ENCODE data around the gene TBKBP1. TPM values are rescaled to one million over a fixed set of nuclear protein-coding genes. Genes with fewer than 3 reads are reported as not detected.

TBKBP1 gene
- total and polyA plus RNA-seq, 3 experiments from 2014 or later, result 1.8 to 6.7 (median 6.6) TPM

DNA sequence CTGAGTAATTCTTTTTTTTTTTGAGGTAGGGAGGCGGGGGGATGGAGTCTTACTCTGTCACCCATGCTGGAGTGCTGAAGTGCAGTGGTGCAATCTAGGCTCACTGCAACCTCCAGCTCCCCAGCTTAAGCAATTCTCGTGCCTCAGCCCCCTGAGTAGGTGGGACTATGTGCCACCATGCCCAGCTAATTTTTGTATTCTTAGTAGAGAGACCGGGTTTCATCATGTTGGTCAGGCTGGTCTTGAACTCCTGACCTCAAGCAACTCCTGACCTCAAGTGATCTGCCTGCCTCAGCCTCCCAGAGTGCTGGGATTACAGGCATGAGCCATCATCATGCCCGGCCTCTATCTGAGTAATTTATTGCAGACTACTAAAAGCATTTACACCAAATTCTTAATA lies 24.9 kb upstream of the TBKBP1 start:
- no peak for DNase-seq
- no peak overlapping the region for H3K27ac Mint-ChIP-seq
- H3K9me3 Mint-ChIP-seq, result no peaks in the 10 kb centered on the region
- no peaks in the 10 kb centered on the region for H3K27me3 ChIP-seq (ENCODE audit: insufficient read depth, low read length, poor library complexity, severe bottlenecking)
- ChIA-PET CTCF (no interaction called here), POLR2A (interaction anchor here (0.8 to 1.2 kb wide), 2 partner anchors 19 to 35 kb away, joined by 3 to 6 read pairs; partner anchors contain the start of gene KPNB1)
- no peak overlapping the region for H3K4me3 ChIP-seq (ENCODE audit: low read length)
- H3K36me3 Mint-ChIP-seq, result peaks cover 24 to 90% (median 26%) of the 10 kb centered on the region in 3 donors
- peaks cover 77% of the 10 kb centered on the region for H3K36me3 ChIP-seq (ENCODE audit: insufficient read depth, low read length)
- H3K4me3 Mint-ChIP-seq, result no peak overlapping the region
- H3K9me3 ChIP-seq (ENCODE audit: low read length), result no peaks in the 10 kb centered on the region
- peaks cover 6% of the 10 kb centered on the region for H3K4me1 ChIP-seq (ENCODE audit: insufficient read depth, low read length)
- no peak overlapping the region for H3K27ac ChIP-seq (ENCODE audit: low read depth, low read length)
- no peaks in the 10 kb centered on the region for H3K27me3 Mint-ChIP-seq
- H3K4me1 Mint-ChIP-seq, result peaks cover 16 to 29% (median 18%) of the 10 kb centered on the region in 3 donors

DNA sequence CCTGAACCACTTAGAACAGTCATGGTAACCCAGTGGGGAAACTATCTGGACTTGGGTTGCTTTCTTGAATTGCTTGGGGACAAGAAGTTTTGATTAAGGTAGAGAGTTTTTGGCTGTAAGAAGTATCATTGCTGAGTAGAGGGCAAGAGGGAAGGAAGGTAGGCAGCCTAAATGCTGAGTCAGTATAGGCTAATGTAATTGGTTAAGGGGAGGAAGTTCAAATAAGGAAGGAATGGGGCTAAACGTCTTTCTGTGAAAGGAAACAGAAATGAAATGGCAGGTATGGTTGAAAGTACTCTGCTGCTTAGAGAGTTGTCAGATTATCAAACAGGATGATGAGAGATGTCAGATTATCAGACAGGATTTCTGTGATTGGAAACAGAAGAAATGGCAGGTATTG lies 23.9 kb upstream of the TBKBP1 start:
- Mint-ChIP-seq H3K9me3 (no peaks in the 10 kb centered on the region), H3K4me3 (no peak overlapping the region), H3K27ac (peak overlapping the region; percentile 7 to 93 (median 66)), H3K4me1 (peaks cover 14 to 32% (median 18%) of the 10 kb centered on the region in 3 donors), H3K27me3 (no peaks in the 10 kb centered on the region), H3K36me3 (peaks cover 26 to 92% (median 28%) of the 10 kb centered on the region in 3 donors)
- H3K27ac ChIP-seq (ENCODE audit: low read depth, low read length), result no peak overlapping the region
- CTCF ChIA-PET, result interaction anchor here (0.9 kb wide), 1 partner anchor 132 kb away, joined by 3 read pairs; no protein-coding TSS in a partner anchor
- DNase-seq, result no peak
- H3K27me3 ChIP-seq (ENCODE audit: insufficient read depth, low read length, poor library complexity, severe bottlenecking), result no peaks in the 10 kb centered on the region
- no peaks in the 10 kb centered on the region for H3K9me3 ChIP-seq (ENCODE audit: low read length)
- peaks cover 6% of the 10 kb centered on the region for H3K4me1 ChIP-seq (ENCODE audit: insufficient read depth, low read length)
- peaks cover 84% of the 10 kb centered on the region for H3K36me3 ChIP-seq (ENCODE audit: insufficient read depth, low read length)
- H3K4me3 ChIP-seq (ENCODE audit: low read length), result no peak overlapping the region
- POLR2A ChIA-PET, result no interaction called here

DNA sequence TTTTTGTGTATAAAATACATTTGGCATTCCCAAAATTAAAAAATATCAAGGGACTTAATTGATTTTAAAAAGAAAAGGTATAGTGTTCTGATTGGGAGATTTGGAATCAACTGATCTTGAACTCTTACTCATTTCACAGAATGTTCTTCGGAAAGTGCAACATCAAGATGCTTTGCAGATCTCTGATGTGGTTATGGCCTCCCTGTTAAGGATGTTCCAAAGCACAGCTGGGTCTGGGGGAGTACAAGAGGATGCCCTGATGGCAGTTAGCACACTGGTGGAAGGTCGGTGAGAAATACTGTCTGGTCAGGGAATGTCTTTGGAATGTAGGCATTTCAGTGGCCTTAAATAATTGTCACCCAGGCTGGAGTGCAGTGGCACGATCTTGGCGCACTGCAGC lies 19.5 kb upstream of the TBKBP1 start:
- no peaks in the 10 kb centered on the region for H3K9me3 ChIP-seq (ENCODE audit: low read length)
- no peak overlapping the region for H3K4me3 ChIP-seq (ENCODE audit: low read length)
- H3K36me3 ChIP-seq (ENCODE audit: insufficient read depth, low read length), result peaks cover 89% of the 10 kb centered on the region
- no peak for DNase-seq
- H3K27ac ChIP-seq (ENCODE audit: low read depth, low read length), result no peak overlapping the region
- POLR2A ChIA-PET, result interaction anchor here (0.6 to 0.7 kb wide), 2 partner anchors 93 to 137 kb away, joined by 3 to 4 read pairs; no protein-coding TSS in a partner anchor
- H3K27me3 Mint-ChIP-seq, result no peaks in the 10 kb centered on the region
- peak overlapping the region in 4 of 8 donors; percentile 45 to 68 (median 52) for H3K27ac Mint-ChIP-seq
- H3K4me1 ChIP-seq (ENCODE audit: insufficient read depth, low read length), result peaks cover 6% of the 10 kb centered on the region
- no peaks in the 10 kb centered on the region for H3K9me3 Mint-ChIP-seq
- no peaks in the 10 kb centered on the region for H3K27me3 ChIP-seq (ENCODE audit: insufficient read depth, low read length, poor library complexity, severe bottlenecking)
- H3K4me3 Mint-ChIP-seq, result no peak overlapping the region
- peaks cover 11 to 38% (median 22%) of the 10 kb centered on the region in 3 donors for H3K4me1 Mint-ChIP-seq
- peaks cover 38 to 93% (median 41%) of the 10 kb centered on the region in 3 donors for H3K36me3 Mint-ChIP-seq
- CTCF ChIA-PET, result interaction anchor here (0.6 to 1.5 kb wide), 2 partner anchors 8 to 21 kb away, joined by 3 read pairs; no protein-coding TSS in a partner anchor

DNA sequence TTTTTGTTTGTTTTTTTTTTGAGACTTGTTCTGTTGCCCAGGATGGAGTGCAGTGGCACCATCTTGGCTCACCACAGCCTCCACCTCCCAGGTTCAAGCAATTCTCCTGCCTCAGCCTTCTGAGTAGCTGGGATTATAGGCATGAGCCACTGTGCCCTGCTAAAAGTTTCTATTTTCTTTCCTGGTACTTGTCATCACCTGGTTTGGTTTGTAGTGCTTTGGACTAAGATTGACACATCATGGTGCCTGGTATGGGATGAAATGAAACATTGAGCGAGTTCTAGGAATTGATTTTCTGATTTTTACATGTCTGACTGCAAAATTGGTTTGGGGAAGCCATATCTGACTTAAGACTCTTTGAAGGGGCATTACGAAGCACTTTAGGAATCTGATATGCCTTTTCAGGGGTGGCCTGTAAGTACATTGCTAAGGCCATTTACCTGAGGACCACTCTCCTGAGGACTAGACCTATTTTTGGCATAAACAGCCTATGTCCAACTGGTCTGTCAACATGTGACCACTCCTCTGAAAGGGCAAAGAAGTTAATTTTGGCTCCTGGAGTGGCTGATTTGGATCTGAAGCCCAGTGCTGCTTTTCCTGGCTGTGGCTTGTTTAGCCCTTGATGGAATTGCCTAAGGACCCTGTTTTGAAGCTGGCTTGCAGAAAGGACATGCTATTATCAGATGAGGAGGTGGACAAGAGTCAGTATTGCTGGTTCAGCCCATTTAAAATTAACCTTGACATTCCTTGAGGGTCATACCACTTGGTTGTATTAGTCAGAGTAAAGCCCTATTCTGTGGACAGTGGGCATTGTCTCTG lies 18.4 kb upstream of the TBKBP1 start:
- Mint-ChIP-seq H3K27ac (peak overlapping the region in 7 of 8 donors; percentile 28 to 82 (median 66)), H3K36me3 (peaks cover 37 to 92% (median 42%) of the 10 kb centered on the region in 3 donors), H3K27me3 (no peaks in the 10 kb centered on the region), H3K4me1 (peaks cover 2 to 27% (median 12%) of the 10 kb centered on the region in 3 donors), H3K4me3 (no peak overlapping the region), H3K9me3 (no peaks in the 10 kb centered on the region)
- peaks cover 87% of the 10 kb centered on the region for H3K36me3 ChIP-seq (ENCODE audit: insufficient read depth, low read length)
- no peak overlapping the region for H3K4me3 ChIP-seq (ENCODE audit: low read length)
- H3K4me1 ChIP-seq (ENCODE audit: insufficient read depth, low read length), result no peaks in the 10 kb centered on the region
- CTCF ChIA-PET, result interaction anchor here (0.6 to 4.5 kb wide), 2 partner anchors 11 to 22 kb away, joined by 3 to 30 read pairs; no protein-coding TSS in a partner anchor
- H3K9me3 ChIP-seq (ENCODE audit: low read length), result no peaks in the 10 kb centered on the region
- H3K27me3 ChIP-seq (ENCODE audit: insufficient read depth, low read length, poor library complexity, severe bottlenecking), result no peaks in the 10 kb centered on the region
- POLR2A ChIA-PET, result interaction anchor here (0.7 to 1.0 kb wide), 2 partner anchors 9 to 92 kb away, joined by 4 read pairs; no protein-coding TSS in a partner anchor
- DNase-seq, result no peak
- H3K27ac ChIP-seq (ENCODE audit: low read depth, low read length), result no peak overlapping the region

DNA sequence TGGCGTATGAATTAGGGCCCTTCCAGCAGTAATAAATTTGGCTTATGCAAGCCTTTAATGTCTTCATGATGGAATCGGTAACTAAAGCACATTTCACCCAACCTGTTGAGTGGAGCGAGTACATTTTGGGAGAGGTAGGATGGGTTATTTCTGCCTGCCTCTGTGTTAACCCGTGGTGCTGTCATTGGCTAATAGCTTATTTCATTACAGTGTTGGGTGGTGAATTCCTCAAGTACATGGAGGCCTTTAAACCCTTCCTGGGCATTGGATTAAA lies 17.8 kb upstream of the TBKBP1 start:
- peaks cover 83% of the 10 kb centered on the region for H3K36me3 ChIP-seq (ENCODE audit: insufficient read depth, low read length)
- H3K9me3 ChIP-seq (ENCODE audit: low read length), result no peaks in the 10 kb centered on the region
- ChIA-PET POLR2A (interaction anchor here (1.0 kb wide), 1 partner anchor 9 kb away, joined by 4 read pairs; no protein-coding TSS in a partner anchor), CTCF (interaction anchor here (0.7 to 4.5 kb wide), 2 partner anchors 11 to 143 kb away, joined by 4 to 30 read pairs; no protein-coding TSS in a partner anchor)
- H3K4me1 ChIP-seq (ENCODE audit: insufficient read depth, low read length), result no peaks in the 10 kb centered on the region
- H3K27ac ChIP-seq (ENCODE audit: low read depth, low read length), result no peak overlapping the region
- no peaks in the 10 kb centered on the region for H3K27me3 ChIP-seq (ENCODE audit: insufficient read depth, low read length, poor library complexity, severe bottlenecking)
- peak overlapping the region in 1 of 8 donors; percentile 71 for H3K27ac Mint-ChIP-seq
- no peaks in the 10 kb centered on the region for H3K27me3 Mint-ChIP-seq
- H3K9me3 Mint-ChIP-seq, result no peaks in the 10 kb centered on the region
- DNase-seq, result no peak
- H3K4me3 Mint-ChIP-seq, result no peak overlapping the region
- H3K36me3 Mint-ChIP-seq, result peaks cover 39 to 92% (median 44%) of the 10 kb centered on the region in 3 donors
- H3K4me1 Mint-ChIP-seq, result peaks cover 2 to 26% (median 12%) of the 10 kb centered on the region in 3 donors
- H3K4me3 ChIP-seq (ENCODE audit: low read length), result no peak overlapping the region

DNA sequence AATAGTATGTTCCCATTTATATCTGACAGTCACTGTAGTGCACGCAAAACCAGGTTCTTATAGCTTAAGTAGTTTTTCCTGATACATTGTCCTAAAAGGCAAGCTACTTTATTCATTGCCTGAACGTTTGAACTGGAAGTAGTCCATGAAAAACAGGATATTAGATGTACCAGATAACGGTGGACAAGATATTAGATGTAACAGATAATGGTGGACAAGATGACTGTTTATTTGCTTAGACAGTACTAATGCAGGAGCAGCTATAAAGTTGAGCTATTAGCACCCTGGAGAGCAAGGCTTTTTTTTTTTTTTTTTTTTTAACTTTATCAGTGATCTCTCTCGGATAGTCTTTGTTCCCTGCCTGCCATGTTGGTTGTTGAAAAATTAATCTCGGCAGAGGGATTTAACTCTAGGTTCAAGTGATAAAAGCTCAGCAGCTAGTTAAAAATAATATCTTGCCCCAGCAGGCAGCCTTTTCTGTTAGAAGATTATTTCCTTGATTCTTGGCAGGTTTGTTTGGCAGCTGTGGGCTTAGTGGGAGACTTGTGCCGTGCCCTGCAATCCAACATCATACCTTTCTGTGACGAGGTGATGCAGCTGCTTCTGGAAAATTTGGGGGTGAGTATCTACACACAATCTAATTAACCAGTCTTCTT lies 17.3 kb upstream of the TBKBP1 start:
- Histone ChIP-seq H3K4me1 (ENCODE audit: insufficient read depth, low read length) (no peaks in the 10 kb centered on the region), H3K27ac (ENCODE audit: low read depth, low read length) (no peak overlapping the region), H3K9me3 (ENCODE audit: low read length) (no peaks in the 10 kb centered on the region), H3K36me3 (ENCODE audit: insufficient read depth, low read length) (peaks cover 83% of the 10 kb centered on the region), H3K27me3 (ENCODE audit: insufficient read depth, low read length, poor library complexity, severe bottlenecking) (no peaks in the 10 kb centered on the region), H3K4me3 (ENCODE audit: low read length) (no peak overlapping the region)
- DNase-seq, result no peak
- Mint-ChIP-seq H3K4me3 (no peak overlapping the region), H3K36me3 (peaks cover 39 to 89% (median 44%) of the 10 kb centered on the region in 3 donors), H3K9me3 (no peaks in the 10 kb centered on the region), H3K27ac (peak overlapping the region in 2 of 8 donors; percentile 54 to 71), H3K27me3 (no peaks in the 10 kb centered on the region), H3K4me1 (peaks cover 2 to 26% (median 12%) of the 10 kb centered on the region in 3 donors)
- CTCF ChIA-PET, result interaction anchor here (0.7 to 4.5 kb wide), 3 partner anchors 12 to 294 kb away, joined by 4 to 30 read pairs (median 4); partner anchors contain the start of gene CDK5RAP3
- POLR2A ChIA-PET, result interaction anchor here (1.0 kb wide), 1 partner anchor 10 kb away, joined by 4 read pairs; no protein-coding TSS in a partner anchor

DNA sequence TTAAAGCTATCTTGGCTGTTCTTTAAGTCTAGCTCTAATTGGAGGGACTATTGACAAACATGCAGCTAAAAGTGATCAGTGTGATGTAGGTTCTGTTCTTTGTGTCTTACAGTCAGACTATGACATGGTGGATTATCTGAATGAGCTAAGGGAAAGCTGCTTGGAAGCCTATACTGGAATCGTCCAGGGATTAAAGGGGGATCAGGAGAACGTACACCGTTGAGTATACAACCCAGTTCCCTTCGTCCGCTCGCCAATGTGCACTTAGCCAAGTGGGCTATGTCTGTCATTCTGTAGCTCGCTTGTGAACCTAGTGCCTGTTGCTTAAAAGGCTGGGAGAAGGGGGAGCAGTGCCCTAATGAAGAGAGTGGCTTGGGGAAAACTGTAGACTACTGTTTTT lies 15.8 kb upstream of the TBKBP1 start:
- H3K4me1 Mint-ChIP-seq, result peaks cover 2 to 22% (median 12%) of the 10 kb centered on the region in 3 donors
- CTCF ChIA-PET, result interaction anchor here (0.6 to 4.5 kb wide), 10 partner anchors 9 to 293 kb away, joined by 3 to 30 read pairs (median 4); partner anchors contain the start of genes CDK5RAP3 and TBX21
- no peaks in the 10 kb centered on the region for H3K27me3 Mint-ChIP-seq
- H3K9me3 ChIP-seq (ENCODE audit: low read length), result no peaks in the 10 kb centered on the region
- H3K36me3 ChIP-seq (ENCODE audit: insufficient read depth, low read length), result peaks cover 81% of the 10 kb centered on the region
- H3K27me3 ChIP-seq (ENCODE audit: insufficient read depth, low read length, poor library complexity, severe bottlenecking), result no peaks in the 10 kb centered on the region
- POLR2A ChIA-PET, result interaction anchor here (0.6 kb wide), 1 partner anchor 22 kb away, joined by 4 read pairs; no protein-coding TSS in a partner anchor
- H3K9me3 Mint-ChIP-seq, result no peaks in the 10 kb centered on the region
- H3K4me1 ChIP-seq (ENCODE audit: insufficient read depth, low read length), result no peaks in the 10 kb centered on the region
- DNase-seq, result no peak
- H3K4me3 Mint-ChIP-seq, result no peak overlapping the region
- peaks cover 44 to 89% (median 48%) of the 10 kb centered on the region in 3 donors for H3K36me3 Mint-ChIP-seq
- H3K27ac ChIP-seq (ENCODE audit: low read depth, low read length), result no peak overlapping the region
- H3K4me3 ChIP-seq (ENCODE audit: low read length), result no peak overlapping the region
- no peak overlapping the region for H3K27ac Mint-ChIP-seq

Data from CD8-positive, alpha-beta memory T cell (primary cell).